ENCODE results near the gene HCAR2. TPM values are rescaled to one million over a fixed set of nuclear protein-coding genes. Genes with fewer than 3 reads are reported as not detected.

Gene HCAR2
- total RNA-seq, 1 donor from 2014 or later: not detected

- no peaks in the 10 kb centered on the region for H3K27me3 Mint-ChIP-seq
- no peak for DNase-seq
- CTCF ChIA-PET: no interaction called here
- peaks cover 2% of the 10 kb centered on the region for H3K9me3 Mint-ChIP-seq
- no peak overlapping the region for H3K4me3 Mint-ChIP-seq
- H3K4me1 Mint-ChIP-seq: no peaks in the 10 kb centered on the region
- no peak for TF ChIP-seq CTCF (IDR thresholded peaks at IDR 0.05)
- no peak for ATAC-seq (ENCODE audit: low read depth)
- no peak overlapping the region for H3K27ac Mint-ChIP-seq
- H3K36me3 Mint-ChIP-seq (ENCODE audit: low read depth): no peaks in the 10 kb centered on the region
- POLR2A ChIA-PET: no interaction called here
- intact Hi-C loops (cut with micrococcal nuclease): no loop called here
Measured at GRCh38 chr12:122669397-122670070, 33.6 kb downstream of the HCAR2 start.

GRCh38 chr12:122668268-122668667 is 34.9 kb downstream of the HCAR2 start:
- H3K27me3 Mint-ChIP-seq: no peaks in the 10 kb centered on the region
- TF ChIP-seq CTCF (IDR thresholded peaks at IDR 0.05): no peak
- no peak overlapping the region for H3K4me3 Mint-ChIP-seq
- DNase-seq (no peak), ATAC-seq (ENCODE audit: low read depth) (no peak)
- H3K36me3 Mint-ChIP-seq (ENCODE audit: low read depth): no peaks in the 10 kb centered on the region
- intact Hi-C loops (cut with micrococcal nuclease): no loop called here
- no peaks in the 10 kb centered on the region for H3K4me1 Mint-ChIP-seq
- ChIA-PET POLR2A (interaction anchor here (0.6 kb wide), 1 partner anchor 107 kb away, joined by 6 read pairs; no protein-coding TSS in a partner anchor), CTCF (no interaction called here)
- no peak overlapping the region for H3K27ac Mint-ChIP-seq
- H3K9me3 Mint-ChIP-seq: peaks cover 2% of the 10 kb centered on the region

- no peaks in the 10 kb centered on the region for H3K27me3 Mint-ChIP-seq
- no peak for DNase-seq
- H3K4me3 Mint-ChIP-seq: no peak overlapping the region
- no peak for ATAC-seq (ENCODE audit: low read depth)
- no peaks in the 10 kb centered on the region for H3K4me1 Mint-ChIP-seq
- no peak overlapping the region for H3K27ac Mint-ChIP-seq
- ChIA-PET CTCF (no interaction called here), POLR2A (no interaction called here)
- TF ChIP-seq CTCF (IDR thresholded peaks at IDR 0.05): no peak
- peaks cover 2% of the 10 kb centered on the region for H3K9me3 Mint-ChIP-seq
- no peaks in the 10 kb centered on the region for H3K36me3 Mint-ChIP-seq (ENCODE audit: low read depth)
- intact Hi-C loops (cut with micrococcal nuclease): no loop called here
Measured at GRCh38 chr12:122665759-122666158, 37.4 kb downstream of the HCAR2 start.

GRCh38 chr12:122665349-122665748 is 37.8 kb downstream of the HCAR2 start:
- intact Hi-C loops (cut with micrococcal nuclease): no loop called here
- no peak for TF ChIP-seq CTCF (IDR thresholded peaks at IDR 0.05)
- H3K27ac Mint-ChIP-seq: no peak overlapping the region
- peaks cover 2% of the 10 kb centered on the region for H3K9me3 Mint-ChIP-seq
- no peak overlapping the region for H3K4me3 Mint-ChIP-seq
- no peaks in the 10 kb centered on the region for H3K36me3 Mint-ChIP-seq (ENCODE audit: low read depth)
- no peaks in the 10 kb centered on the region for H3K27me3 Mint-ChIP-seq
- DNase-seq (no peak), ATAC-seq (ENCODE audit: low read depth) (no peak)
- ChIA-PET POLR2A (no interaction called here), CTCF (interaction anchor here (0.6 kb wide), 1 partner anchor 88 kb away, joined by 4 read pairs; the partner anchor contains the start of gene DENR)
- no peaks in the 10 kb centered on the region for H3K4me1 Mint-ChIP-seq

- H3K4me1 Mint-ChIP-seq: no peaks in the 10 kb centered on the region
- ATAC-seq (ENCODE audit: low read depth): no peak
- no peaks in the 10 kb centered on the region for H3K27me3 Mint-ChIP-seq
- POLR2A ChIA-PET: no interaction called here
- TF ChIP-seq CTCF (IDR thresholded peaks at IDR 0.05): no peak
- H3K4me3 Mint-ChIP-seq: no peak overlapping the region
- DNase-seq: no peak
- CTCF ChIA-PET: no interaction called here
- intact Hi-C loops (cut with micrococcal nuclease): no loop called here
- H3K27ac Mint-ChIP-seq: no peak overlapping the region
- H3K36me3 Mint-ChIP-seq (ENCODE audit: low read depth): no peaks in the 10 kb centered on the region
- H3K9me3 Mint-ChIP-seq: no peaks in the 10 kb centered on the region
Measured at GRCh38 chr12:122661938-122662337, 41.2 kb downstream of the HCAR2 start.
